PFSK-1 (cell line): ENCODE data around the gene RUNX1.

Experiments
- FOXP2 ChIP-seq: optimal IDR thresholded peaks from 2 replicates; pipeline ENCODE3; 2011; ENCODE audit warnings: borderline replicate concordance, control low read depth, inconsistent platforms; ENCODE audit not compliant: insufficient read depth; ENCODE audit errors: extremely low read length, extremely low read depth
- POLR2AphosphoS5 ChIP-seq: IDR thresholded peaks from 2 replicates; pipeline ENCODE4 v1.6.1; 2012; ENCODE audit warnings: low read depth, mild to moderate bottlenecking, control low read depth, low read length, moderate library complexity
- REST ChIP-seq, 2 experiments: IDR thresholded peaks; 2 replicates each; pipeline versions ENCODE4 v1.6.1 to v1.8.0; 2011 to 2012; ENCODE audit warnings: low read depth in 2 of 2, low read length in 2 of 2, control low read depth in 1 of 2, inconsistent platforms in 1 of 2, mild to moderate bottlenecking in 1 of 2, moderate library complexity in 1 of 2; ENCODE audit not compliant: insufficient read depth in 1 of 2
- SIN3A ChIP-seq: IDR thresholded peaks from 2 replicates; pipeline ENCODE4 v1.6.1; 2012; ENCODE audit warnings: mild to moderate bottlenecking, low read length, moderate library complexity, borderline replicate concordance; ENCODE audit not compliant: insufficient read depth
- TAF1 ChIP-seq: IDR thresholded peaks from 2 replicates; pipeline ENCODE4 v1.6.1; 2012; ENCODE audit warnings: low read length, control low read depth, borderline replicate concordance; ENCODE audit not compliant: insufficient read depth

The RUNX1 gene

GRCh38 chr21:35038772-35039319, 10.3 kb downstream of the RUNX1 start:
- no peak for TF ChIP-seq FOXP2

- TF ChIP-seq SIN3A, result no peak
- no peak for TF ChIP-seq TAF1
- TF ChIP-seq FOXP2, result no peak
- no peak for TF ChIP-seq POLR2AphosphoS5
- no peak for TF ChIP-seq REST (IDR thresholded peaks at IDR 0.05; ENCODE audit: insufficient read depth in 1 of 2, low read depth in 2 of 2, low read length in 2 of 2)
These were observed 11.7 kb downstream of the RUNX1 start for GRCh38 chr21:35037384-35037765.

- TF ChIP-seq REST (IDR thresholded peaks at IDR 0.05; ENCODE audit: insufficient read depth in 1 of 2, low read depth in 2 of 2, low read length in 2 of 2), result no peak
- no peak for TF ChIP-seq TAF1
- TF ChIP-seq FOXP2, result no peak
- no peak for TF ChIP-seq POLR2AphosphoS5
- no peak for TF ChIP-seq SIN3A
These were observed 12.4 kb downstream of the RUNX1 start for GRCh38 chr21:35036465-35037383.

GRCh38 chr21:35035581-35035980, 13.5 kb downstream of the RUNX1 start:
- TF ChIP-seq SIN3A (no peak), REST (IDR thresholded peaks at IDR 0.05; ENCODE audit: insufficient read depth in 1 of 2, low read depth in 2 of 2, low read length in 2 of 2) (no peak), TAF1 (no peak), POLR2AphosphoS5 (no peak), FOXP2 (no peak)

- no peak for TF ChIP-seq SIN3A
- TF ChIP-seq FOXP2, result no peak
- TF ChIP-seq POLR2AphosphoS5, result no peak
- TF ChIP-seq REST (IDR thresholded peaks at IDR 0.05; ENCODE audit: insufficient read depth in 1 of 2, low read depth in 2 of 2, low read length in 2 of 2), result no peak
- TF ChIP-seq TAF1, result no peak
These were observed 14.0 kb downstream of the RUNX1 start for GRCh38 chr21:35035116-35035515.
